Tibial artery (tissue), 4 donors: ENCODE results near the gene NCK1.
"Not testable (repeated sequence)": the region's sequence is repeated elsewhere in the genome, so short reads cannot be mapped to it uniquely, and the experiment has no call there.

ENCODE experiments used
- DNase-seq, 2 donors: peaks; one replicate each; pipeline ENCODE4 v3.0.0-alpha.2; 2019
- H3K27ac ChIP-seq, 2 donors: fragments of 200-600 bp; sonication (generic) in 1 of 2; 1 replicate in 1 of 2; 2 replicates in 1 of 2; pipeline ENCODE4 v1.5.1; 2018 to 2019; ENCODE audit warnings: mild to moderate bottlenecking in 1 of 2
- H3K27me3 ChIP-seq, 2 donors: fragments of 200-600 bp; sonication (generic) in 1 of 2; one replicate each; pipeline versions ENCODE4 v1.5.1 to v1.6.0; 2016 to 2019
- H3K36me3 ChIP-seq, 3 donors: fragments of 200-600 bp; sonication (generic) in 2 of 3; one replicate each; pipeline ENCODE4 v1.5.1; 2016 to 2019; ENCODE audit warnings: mild to moderate bottlenecking in 2 of 3
- H3K4me1 ChIP-seq, 4 donors: fragments of 200-600 bp; sonication (generic) in 2 of 4; 1 replicate in 3 of 4; 2 replicates in 1 of 4; pipeline ENCODE4 v1.5.1; 2016 to 2019
- H3K4me3 ChIP-seq, 2 donors: fragments of 200-600 bp; sonication (generic) in 1 of 2; 1 replicate in 1 of 2; 2 replicates in 1 of 2; pipeline ENCODE4 v1.5.1; 2018 to 2019; ENCODE audit warnings: mild to moderate bottlenecking in 2 of 2
- H3K9me3 ChIP-seq, 3 donors: fragments of 200-600 bp; sonication (generic) in 1 of 3; one replicate each; pipeline ENCODE4 v1.5.1; 2016 to 2019
- CTCF ChIP-seq, 2 experiments: fragments of 200-600 bp in 1 of 2; fragments of 450-650 bp in 1 of 2; IDR thresholded peaks; one replicate each; pipeline ENCODE4 v1.5.1; 2017 to 2019; ENCODE audit warnings: antibody characterized with exemption in 2 of 2, mild to moderate bottlenecking in 1 of 2, moderate library complexity in 1 of 2
- intact Hi-C: fragments of 100-400 bp; cut with DNase I; formaldehyde crosslinking; loops from one replicate; pipeline ENCODE4 v1.15.0; 2023; ENCODE audit warnings: low total_unique reads

The NCK1 gene

GRCh38 chr3:136958939-136959338 is 96.9 kb downstream of the NCK1 start:
- Histone ChIP-seq H3K4me3 (no peak overlapping the region), H3K27me3 (no peaks in the 10 kb centered on the region), H3K9me3 (no peaks in the 10 kb centered on the region), H3K36me3 (no peaks in the 10 kb centered on the region), H3K27ac (no peak overlapping the region), H3K4me1 (peaks cover 0 to 10% (median 0%) of the 10 kb centered on the region in 4 donors)
- no peak for DNase-seq
- TF ChIP-seq CTCF (IDR thresholded peaks at IDR 0.05) = no peak
- intact Hi-C loops = no loop called here

- no peaks in the 10 kb centered on the region for H3K27me3 ChIP-seq
- H3K9me3 ChIP-seq = no peaks in the 10 kb centered on the region
- peaks cover 0 to 10% (median 0%) of the 10 kb centered on the region in 4 donors for H3K4me1 ChIP-seq
- TF ChIP-seq CTCF (IDR thresholded peaks at IDR 0.05) = no peak
- H3K27ac ChIP-seq = no peak overlapping the region
- no peaks in the 10 kb centered on the region for H3K36me3 ChIP-seq
- no peak for DNase-seq
- no peak overlapping the region for H3K4me3 ChIP-seq
- intact Hi-C loops = no loop called here
Measured at GRCh38 chr3:136959599-136959998, 97.6 kb downstream of the NCK1 start.

DNA sequence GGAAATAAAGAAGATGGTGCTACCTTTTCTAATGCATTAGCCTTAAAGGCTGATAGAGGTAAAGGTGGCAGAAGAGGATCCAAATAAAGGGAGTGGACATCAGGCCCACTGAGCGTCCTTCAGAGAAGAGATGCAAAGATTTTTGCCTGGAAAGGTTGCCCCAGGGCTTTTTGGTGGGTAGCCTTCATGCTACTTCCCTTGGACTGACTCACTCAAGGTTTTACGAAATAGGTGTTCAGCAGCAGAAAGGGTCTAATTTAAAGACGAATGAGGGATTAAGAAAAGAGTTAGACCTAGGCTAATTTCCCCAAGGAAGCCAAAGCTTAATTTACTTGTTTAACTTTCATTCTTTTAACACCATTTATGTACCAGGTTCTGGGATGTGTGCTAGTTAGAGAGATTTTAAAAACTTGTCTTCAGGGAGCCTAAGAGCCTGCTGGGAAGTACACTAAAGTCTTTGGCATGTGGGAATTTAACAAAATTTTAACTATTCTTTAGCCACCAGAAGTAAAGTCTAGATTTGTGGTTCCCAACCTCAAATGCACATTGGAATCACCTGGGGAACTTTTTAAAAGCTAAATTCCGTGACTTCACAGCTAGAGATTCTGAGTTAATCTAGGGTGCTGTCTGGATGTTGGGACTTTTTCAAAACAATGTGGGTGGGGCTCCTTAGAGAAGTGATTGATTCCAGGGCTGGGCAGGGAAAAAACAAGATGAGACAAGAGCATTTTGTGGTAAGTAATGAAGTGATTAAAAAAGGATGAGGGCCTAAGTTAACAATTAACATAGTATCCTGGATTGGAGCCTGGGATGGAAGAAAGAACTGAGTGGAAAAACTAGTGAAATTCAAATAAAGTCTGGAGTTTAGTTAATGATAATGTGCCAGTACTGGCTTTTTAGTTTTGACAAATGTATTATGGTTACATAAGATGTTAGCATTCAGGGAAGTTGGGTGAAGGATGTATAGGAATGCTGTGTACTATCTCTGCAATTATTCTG is 99.1 kb downstream of the NCK1 start:
- H3K36me3 ChIP-seq = no peaks in the 10 kb centered on the region
- DNase-seq = no peak
- intact Hi-C loops = no loop called here

GRCh38 chr3:136962927-136963326 is 100.9 kb downstream of the NCK1 start:
- intact Hi-C loops = no loop called here
- no peak overlapping the region for H3K27ac ChIP-seq
- DNase-seq = no peak
- no peaks in the 10 kb centered on the region for H3K9me3 ChIP-seq
- TF ChIP-seq CTCF (IDR thresholded peaks at IDR 0.05) = no peak
- H3K36me3 ChIP-seq = no peaks in the 10 kb centered on the region
- no peaks in the 10 kb centered on the region for H3K4me1 ChIP-seq
- H3K27me3 ChIP-seq = no peaks in the 10 kb centered on the region
- no peak overlapping the region for H3K4me3 ChIP-seq

More for the DNA sequence above, 99.1 kb downstream of the NCK1 start:
- Histone ChIP-seq H3K4me3 (no peak overlapping the region), H3K4me1 (no peaks in the 10 kb centered on the region), H3K27me3 (no peaks in the 10 kb centered on the region), H3K9me3 (no peaks in the 10 kb centered on the region), H3K27ac (no peak overlapping the region)
- TF ChIP-seq CTCF (IDR thresholded peaks at IDR 0.05) = no peak

GRCh38 chr3:136969539-136969938 is 107.5 kb downstream of the NCK1 start:
- intact Hi-C loops, H3K36me3 ChIP-seq, H3K4me1 ChIP-seq, H3K4me3 ChIP-seq, DNase-seq, H3K27ac ChIP-seq, H3K27me3 ChIP-seq: not testable (repeated sequence)
- peaks cover 0 to 12% (median 0%) of the 10 kb centered on the region in 3 donors for H3K9me3 ChIP-seq

- Histone ChIP-seq H3K27me3 (no peaks in the 10 kb centered on the region), H3K4me3 (no peak overlapping the region), H3K36me3 (no peaks in the 10 kb centered on the region), H3K4me1 (no peaks in the 10 kb centered on the region), H3K9me3 (peaks cover 0 to 14% (median 0%) of the 10 kb centered on the region in 3 donors), H3K27ac (no peak overlapping the region)
- intact Hi-C loops = no loop called here
- DNase-seq = no peak
- no peak for TF ChIP-seq CTCF (IDR thresholded peaks at IDR 0.05)
Measured at GRCh38 chr3:136973352-136973751, 111.3 kb downstream of the NCK1 start.
